SU-DHL-6 (cell line): ENCODE measurements around the gene PPFIBP2.

Source experiments
- EZH2phosphoT487 ChIP-seq: fragments of 200-600 bp; sonication (generic), shearing (Covaris generic); conservative IDR thresholded peaks from 2 replicates; pipeline ENCODE4 v1.6.1; 2018; ENCODE audit warnings: mild to moderate bottlenecking, antibody characterized with exemption, low read length, moderate library complexity, mixed read lengths
- TF ChIP-seq, protein P1 (sequence below): fragments of 200-600 bp; sonication (generic); IDR thresholded peaks from one replicate; pipeline ENCODE4 v1.5.1; 2017; ENCODE audit warnings: antibody characterized with exemption, mild to moderate bottlenecking, low read length, moderate library complexity; ENCODE audit not compliant: insufficient read depth, poor library complexity, severe bottlenecking

- TF ChIP-seq, protein P1, sequence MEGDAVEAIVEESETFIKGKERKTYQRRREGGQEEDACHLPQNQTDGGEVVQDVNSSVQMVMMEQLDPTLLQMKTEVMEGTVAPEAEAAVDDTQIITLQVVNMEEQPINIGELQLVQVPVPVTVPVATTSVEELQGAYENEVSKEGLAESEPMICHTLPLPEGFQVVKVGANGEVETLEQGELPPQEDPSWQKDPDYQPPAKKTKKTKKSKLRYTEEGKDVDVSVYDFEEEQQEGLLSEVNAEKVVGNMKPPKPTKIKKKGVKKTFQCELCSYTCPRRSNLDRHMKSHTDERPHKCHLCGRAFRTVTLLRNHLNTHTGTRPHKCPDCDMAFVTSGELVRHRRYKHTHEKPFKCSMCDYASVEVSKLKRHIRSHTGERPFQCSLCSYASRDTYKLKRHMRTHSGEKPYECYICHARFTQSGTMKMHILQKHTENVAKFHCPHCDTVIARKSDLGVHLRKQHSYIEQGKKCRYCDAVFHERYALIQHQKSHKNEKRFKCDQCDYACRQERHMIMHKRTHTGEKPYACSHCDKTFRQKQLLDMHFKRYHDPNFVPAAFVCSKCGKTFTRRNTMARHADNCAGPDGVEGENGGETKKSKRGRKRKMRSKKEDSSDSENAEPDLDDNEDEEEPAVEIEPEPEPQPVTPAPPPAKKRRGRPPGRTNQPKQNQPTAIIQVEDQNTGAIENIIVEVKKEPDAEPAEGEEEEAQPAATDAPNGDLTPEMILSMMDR = no peak
- no peak for TF ChIP-seq EZH2phosphoT487
Observed at GRCh38 chr11:7642747-7643146, 128.9 kb downstream of the PPFIBP2 start.
